Suprapubic skin (tissue), 4 donors: ENCODE results near the gene TRPC4. TPM values are rescaled to one million over a fixed set of nuclear protein-coding genes. Genes with fewer than 3 reads are reported as not detected.
A peak's percentile ranks its signal among the peaks of the same experiment; 100 is the strongest.

Experiments
- DNase-seq, 2 donors: peaks; one replicate each; pipeline ENCODE4 v3.0.0-alpha.2; 2019; ENCODE audit warnings: low spot score in 2 of 2
- H3K27ac ChIP-seq: fragments of 200-600 bp; sonication (generic); one replicate; pipeline ENCODE4 v1.5.1; 2019
- H3K27me3 ChIP-seq: fragments of 200-600 bp; sonication (generic); one replicate; pipeline ENCODE4 v1.5.1; 2019
- H3K36me3 ChIP-seq: fragments of 200-600 bp; sonication (generic); one replicate; pipeline ENCODE4 v1.5.1; 2019
- H3K4me1 ChIP-seq: fragments of 200-600 bp; sonication (generic); one replicate; pipeline ENCODE4 v1.5.1; 2019
- H3K4me3 ChIP-seq: fragments of 200-600 bp; sonication (generic); one replicate; pipeline ENCODE4 v1.5.1; 2019; ENCODE audit warnings: mild to moderate bottlenecking
- H3K9me3 ChIP-seq: fragments of 200-600 bp; sonication (generic); one replicate; pipeline ENCODE4 v1.5.1; 2019
- CTCF ChIP-seq, 2 donors: fragments of 200-600 bp in 1 of 2; fragments of 450-650 bp in 1 of 2; sonication (generic) in 1 of 2; IDR thresholded peaks; one replicate each; pipeline ENCODE4 v1.5.1; 2016 to 2019; ENCODE audit warnings: antibody characterized with exemption in 2 of 2, mild to moderate bottlenecking in 1 of 2, moderate library complexity in 1 of 2
- EP300 ChIP-seq: sonication (generic); formaldehyde crosslinking; IDR thresholded peaks from one replicate; pipeline ENCODE4 v1.6.1; 2017; ENCODE audit warnings: antibody characterized with exemption
- POLR2A ChIP-seq, 2 donors: fragments of 450-650 bp; IDR thresholded peaks; one replicate each; pipeline ENCODE4 v1.6.1; 2017; ENCODE audit warnings: antibody characterized with exemption in 2 of 2, mild to moderate bottlenecking in 2 of 2, moderate library complexity in 2 of 2
- POLR2AphosphoS5 ChIP-seq, 3 donors: sonication (generic); formaldehyde crosslinking; IDR thresholded peaks; one replicate each; pipeline ENCODE4 v1.6.1; 2017; ENCODE audit warnings: antibody characterized with exemption in 3 of 3
- WGBS: methylation state at CpG from one replicate; pipeline ENCODE4 v1.1.5; 2018; 5-methylcytosine and 5-hydroxymethylcytosine counted together
- total RNA-seq, 4 donors: library from RNA; depleted of rRNA; stranded (reverse); fragments of >200 nt; gene quantifications; one replicate each; pipeline ENCODE4 v1.1.0, GENCODE V29; 2016

Gene TRPC4
- total RNA-seq, 4 donors from 2014 or later, result 0.32 TPM; not detected in 3

DNA sequence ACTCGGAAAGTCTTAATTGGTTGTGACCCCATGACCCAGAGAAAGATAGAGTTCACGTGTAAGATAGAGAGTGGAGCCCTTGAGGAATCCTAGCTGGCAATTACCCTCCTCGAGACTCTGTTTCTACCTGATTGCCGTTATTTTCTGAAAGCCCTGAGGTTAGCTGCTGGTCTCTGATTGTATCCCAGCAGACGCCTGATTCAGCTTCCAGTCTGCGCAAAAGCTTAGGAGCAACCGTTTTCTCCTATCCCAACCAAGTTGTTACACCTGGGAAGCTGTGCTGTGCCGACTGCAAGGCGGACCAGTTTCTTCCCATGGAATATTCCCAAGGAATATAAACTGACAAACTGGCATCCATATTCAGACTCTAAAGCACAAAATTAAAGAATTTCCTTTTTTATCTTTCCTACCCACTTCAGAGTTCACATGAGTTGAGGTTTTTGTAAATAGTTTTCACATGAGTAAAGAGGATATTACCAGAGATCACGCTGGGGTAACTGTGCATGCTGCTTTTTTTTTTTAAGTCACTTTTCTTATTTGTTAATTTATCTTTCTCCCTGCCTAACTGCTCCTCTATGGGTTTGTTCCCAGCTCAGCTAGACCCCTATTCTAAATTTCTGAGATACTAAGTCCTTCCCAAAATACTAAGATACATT is 1.5 kb upstream of the TRPC4 start:
- no peak for DNase-seq
- H3K4me1 ChIP-seq, result peaks cover 17% of the 10 kb centered on the region
- H3K27ac ChIP-seq, result no peak overlapping the region
- H3K4me3 ChIP-seq, result no peak overlapping the region
- H3K9me3 ChIP-seq, result no peaks in the 10 kb centered on the region
- TF ChIP-seq POLR2A (IDR thresholded peaks at IDR 0.05) (no peak), POLR2AphosphoS5 (IDR thresholded peaks at IDR 0.05) (no peak), CTCF (IDR thresholded peaks at IDR 0.05) (no peak), EP300 (no peak)
- WGBS, result 36% methylated on average over 10 of the region's 10 CpGs
- peaks cover 46% of the 10 kb centered on the region for H3K27me3 ChIP-seq
- no peaks in the 10 kb centered on the region for H3K36me3 ChIP-seq

DNA sequence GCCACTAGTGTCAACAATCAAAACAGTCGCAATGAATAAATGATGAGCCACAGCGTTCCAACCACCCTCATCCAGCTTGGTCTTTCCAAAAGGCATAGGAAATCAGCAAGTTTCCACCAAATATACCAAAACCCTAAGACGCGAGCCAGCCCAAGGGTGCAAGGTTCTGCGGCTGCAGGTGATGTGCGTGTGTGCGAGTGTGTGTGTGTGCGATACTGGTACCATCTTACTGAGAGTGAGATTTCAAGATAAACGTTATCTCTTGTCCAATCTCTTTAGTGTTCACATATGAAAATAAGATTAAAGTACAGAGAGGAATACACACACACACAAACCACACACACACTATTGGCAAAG is 895 bp upstream of the TRPC4 start:
- Histone ChIP-seq H3K9me3 (no peaks in the 10 kb centered on the region), H3K4me1 (peaks cover 17% of the 10 kb centered on the region), H3K36me3 (no peaks in the 10 kb centered on the region), H3K27ac (no peak overlapping the region), H3K27me3 (peaks cover 42% of the 10 kb centered on the region), H3K4me3 (peak overlapping the region; percentile 42)
- TF ChIP-seq POLR2A (IDR thresholded peaks at IDR 0.05) (no peak), EP300 (no peak), CTCF (IDR thresholded peaks at IDR 0.05) (no peak)
- DNase-seq, result no peak
- 59% methylated on average over 9 of the region's 9 CpGs for WGBS

DNA sequence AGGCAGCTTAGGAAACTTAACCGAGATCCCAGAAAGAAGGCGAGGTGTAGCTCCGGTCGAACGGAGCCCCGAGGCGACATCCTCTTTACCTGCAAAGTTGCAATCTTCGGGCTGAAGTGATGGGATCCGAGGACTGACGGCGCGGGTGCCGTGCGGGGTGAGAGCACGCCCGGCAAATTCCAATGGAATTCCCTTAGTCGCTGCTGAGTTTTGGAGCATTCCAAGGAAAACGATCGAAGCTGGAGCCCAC is 141 bp downstream of the TRPC4 start:
- 0% methylated on average over 9 of the region's 19 CpGs for WGBS
- no peaks in the 10 kb centered on the region for H3K9me3 ChIP-seq
- no peaks in the 10 kb centered on the region for H3K36me3 ChIP-seq
- no peak for TF ChIP-seq CTCF (IDR thresholded peaks at IDR 0.05)
- no peak for TF ChIP-seq EP300
- TF ChIP-seq POLR2A (IDR thresholded peaks at IDR 0.05), result no peak
- no peak for TF ChIP-seq POLR2AphosphoS5 (IDR thresholded peaks at IDR 0.05)
- no peak for DNase-seq
- H3K4me1 ChIP-seq, result peaks cover 17% of the 10 kb centered on the region
- H3K27ac ChIP-seq, result no peak overlapping the region
- H3K27me3 ChIP-seq, result peaks cover 41% of the 10 kb centered on the region
- H3K4me3 ChIP-seq, result peak overlapping the region; percentile 42

GRCh38 chr13:37868691-37869505 is 674 bp downstream of the TRPC4 start:
- H3K27ac ChIP-seq, result no peak overlapping the region
- no peaks in the 10 kb centered on the region for H3K36me3 ChIP-seq
- TF ChIP-seq EP300, result no peak
- TF ChIP-seq POLR2A (IDR thresholded peaks at IDR 0.05), result no peak
- TF ChIP-seq CTCF (IDR thresholded peaks at IDR 0.05), result no peak
- no peak for TF ChIP-seq POLR2AphosphoS5 (IDR thresholded peaks at IDR 0.05)
- WGBS, result 24% methylated on average over 24 of the region's 27 CpGs
- H3K4me3 ChIP-seq, result peak overlapping the region; percentile 42
- H3K9me3 ChIP-seq, result no peaks in the 10 kb centered on the region
- peaks cover 17% of the 10 kb centered on the region for H3K4me1 ChIP-seq
- no peak for DNase-seq
- peaks cover 41% of the 10 kb centered on the region for H3K27me3 ChIP-seq

DNA sequence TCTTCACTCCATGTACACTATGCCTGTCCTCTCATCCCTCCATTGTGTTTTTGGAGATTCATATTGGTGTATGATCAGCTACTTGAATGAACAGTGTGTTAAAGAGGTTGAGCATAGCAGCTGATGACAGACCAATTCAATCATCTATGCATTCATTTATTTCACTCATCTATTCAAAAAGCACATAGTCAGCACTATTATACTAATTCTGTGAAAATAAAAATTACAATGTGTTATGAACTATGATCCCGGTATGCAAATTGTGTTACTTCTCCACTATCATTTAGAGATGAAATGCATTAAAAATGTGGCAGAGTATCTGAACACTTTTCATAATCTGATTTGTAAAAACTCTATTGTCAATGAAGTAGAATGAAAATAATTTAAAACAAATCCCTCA is 5.9 kb downstream of the TRPC4 start:
- 98% methylated on average over 1 of the region's 1 CpG for WGBS
- no peaks in the 10 kb centered on the region for H3K9me3 ChIP-seq
- H3K27ac ChIP-seq, result no peak overlapping the region
- H3K27me3 ChIP-seq, result peaks cover under 1% of the 10 kb centered on the region
- no peak for TF ChIP-seq CTCF (IDR thresholded peaks at IDR 0.05)
- TF ChIP-seq POLR2A (IDR thresholded peaks at IDR 0.05), result no peak
- TF ChIP-seq EP300, result no peak
- TF ChIP-seq POLR2AphosphoS5 (IDR thresholded peaks at IDR 0.05), result no peak
- H3K4me1 ChIP-seq, result no peaks in the 10 kb centered on the region
- no peaks in the 10 kb centered on the region for H3K36me3 ChIP-seq
- H3K4me3 ChIP-seq, result no peak overlapping the region
- no peak for DNase-seq
